HS-5 (cell line): Measurements from ENCODE around the gene KIAA1549.
"Not testable (repeated sequence)": the region's sequence is repeated elsewhere in the genome, so short reads cannot be mapped to it uniquely, and the experiment has no call there.

ENCODE experiments used
- DNase-seq: peaks from one replicate; pipeline ENCODE4 v3.0.0-alpha.2; 2012; ENCODE audit warnings: low read depth

KIAA1549 gene

GRCh38 chr7:138811327-138811726, 169.9 kb downstream of the KIAA1549 start:
- not testable (repeated sequence) for DNase-seq

DNA sequence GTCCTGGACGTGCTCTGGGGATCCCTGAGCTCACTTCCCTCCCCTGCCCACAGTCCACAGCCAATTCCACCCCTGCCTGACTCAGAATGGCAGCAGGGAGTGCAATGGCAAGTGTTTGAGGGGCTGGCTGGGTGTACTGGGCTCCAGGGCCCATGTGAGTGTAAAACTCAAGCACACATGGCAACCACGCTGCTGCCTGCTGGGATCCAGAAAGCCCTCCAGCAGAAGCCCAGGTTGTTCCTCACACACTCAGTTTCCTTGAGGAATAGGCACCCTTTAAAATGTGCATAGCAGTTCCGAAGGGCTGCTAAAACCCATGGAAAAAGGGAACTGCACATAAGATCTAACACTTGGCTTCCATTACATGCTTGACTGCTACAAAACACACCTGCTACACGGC, 171.8 kb downstream of the KIAA1549 start:
- no peak for DNase-seq

GRCh38 chr7:138804618-138805017, 176.6 kb downstream of the KIAA1549 start:
- DNase-seq: no peak

DNA sequence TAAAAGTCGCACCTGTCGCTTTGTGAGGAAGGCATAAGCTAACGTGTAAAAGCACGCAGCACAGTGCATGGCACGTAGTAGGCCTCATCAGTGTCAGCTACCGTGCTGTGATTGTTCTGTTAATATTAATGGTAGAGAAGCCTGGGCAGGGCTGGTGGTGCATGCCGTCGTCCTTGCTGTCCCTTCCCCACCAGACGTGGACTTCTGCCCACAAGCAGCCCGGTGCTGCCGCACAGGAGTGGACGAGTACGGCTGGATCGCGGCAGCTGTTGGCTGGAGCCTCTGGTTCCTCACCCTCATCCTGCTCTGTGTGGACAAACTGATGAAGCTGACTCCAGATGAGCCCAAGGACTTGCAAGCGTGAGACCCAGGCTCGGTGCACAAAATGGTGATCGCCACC, 178.5 kb downstream of the KIAA1549 start:
- DNase-seq: no peak

- no peak for DNase-seq
Observed at GRCh38 chr7:138801256-138801655, 179.9 kb downstream of the KIAA1549 start.

- no peak for DNase-seq
Observed at GRCh38 chr7:138799336-138800000, 181.7 kb downstream of the KIAA1549 start.

DNA sequence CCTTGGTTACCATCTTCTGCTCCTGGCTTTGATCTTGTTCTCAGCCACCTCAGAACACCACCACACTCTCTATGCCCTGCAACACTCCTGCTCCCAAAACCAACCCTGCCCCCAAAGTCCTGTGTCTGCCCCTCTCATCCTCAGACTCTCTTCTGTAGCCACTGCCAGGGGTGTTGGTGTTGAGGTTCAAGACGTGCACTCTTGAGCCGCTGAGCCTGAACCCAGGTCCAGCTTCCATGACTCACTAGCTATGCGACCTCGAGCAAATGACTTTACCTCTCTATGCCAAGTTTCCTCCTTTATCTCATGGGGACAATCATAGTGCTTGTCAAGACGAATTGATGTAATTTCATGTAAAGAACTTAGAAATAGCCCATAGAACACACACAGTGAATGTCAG, 182.4 kb downstream of the KIAA1549 start:
- DNase-seq: no peak

DNA sequence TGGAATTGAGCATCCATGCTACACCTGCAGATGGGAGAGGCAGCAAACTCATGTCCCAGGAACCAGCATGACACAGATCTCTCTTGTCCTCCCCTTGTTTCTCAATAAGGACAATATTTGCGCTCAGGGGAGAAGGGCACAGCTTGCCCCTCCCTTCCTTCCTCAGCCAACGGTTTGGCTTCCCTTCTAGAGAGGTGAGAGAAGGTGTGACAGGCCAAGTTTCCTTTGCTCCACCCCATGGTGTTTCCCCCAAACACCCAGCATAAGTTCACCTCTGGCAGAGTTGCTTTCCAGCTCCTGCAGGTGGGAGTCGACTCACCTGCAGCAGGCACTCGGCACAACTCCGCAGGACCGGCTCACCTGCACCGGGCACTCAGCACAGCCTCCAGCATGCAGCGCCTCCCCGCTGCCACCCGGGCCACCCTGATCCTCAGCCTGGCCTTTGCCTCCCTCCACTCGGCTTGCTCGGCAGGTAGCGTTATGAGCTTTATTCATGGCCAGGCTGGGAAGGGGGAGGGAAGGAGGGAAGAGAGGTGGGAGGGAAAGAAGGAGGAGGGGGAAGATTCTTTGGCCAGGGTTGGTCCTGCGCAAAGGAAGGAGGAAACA, 183.4 kb downstream of the KIAA1549 start, which contains the start of the genes ATP6V0A4 and TMEM213:
TSS of gene ATP6V0A4 (minus strand) at position 482 of the 606 bp plus-strand sequence. CDS start 26,949 bp downstream, outside the sequence.
TSS of gene TMEM213 (plus strand) at position 280 of the 606 bp plus-strand sequence. CDS start at position 391, 111 bp downstream.
- DNase-seq: no peak

GRCh38 chr7:138797046-138797445, 184.1 kb downstream of the KIAA1549 start:
- DNase-seq: not testable (repeated sequence)

- no peak for DNase-seq
Observed at GRCh38 chr7:138796038-138796615, 185.1 kb downstream of the KIAA1549 start.

DNA sequence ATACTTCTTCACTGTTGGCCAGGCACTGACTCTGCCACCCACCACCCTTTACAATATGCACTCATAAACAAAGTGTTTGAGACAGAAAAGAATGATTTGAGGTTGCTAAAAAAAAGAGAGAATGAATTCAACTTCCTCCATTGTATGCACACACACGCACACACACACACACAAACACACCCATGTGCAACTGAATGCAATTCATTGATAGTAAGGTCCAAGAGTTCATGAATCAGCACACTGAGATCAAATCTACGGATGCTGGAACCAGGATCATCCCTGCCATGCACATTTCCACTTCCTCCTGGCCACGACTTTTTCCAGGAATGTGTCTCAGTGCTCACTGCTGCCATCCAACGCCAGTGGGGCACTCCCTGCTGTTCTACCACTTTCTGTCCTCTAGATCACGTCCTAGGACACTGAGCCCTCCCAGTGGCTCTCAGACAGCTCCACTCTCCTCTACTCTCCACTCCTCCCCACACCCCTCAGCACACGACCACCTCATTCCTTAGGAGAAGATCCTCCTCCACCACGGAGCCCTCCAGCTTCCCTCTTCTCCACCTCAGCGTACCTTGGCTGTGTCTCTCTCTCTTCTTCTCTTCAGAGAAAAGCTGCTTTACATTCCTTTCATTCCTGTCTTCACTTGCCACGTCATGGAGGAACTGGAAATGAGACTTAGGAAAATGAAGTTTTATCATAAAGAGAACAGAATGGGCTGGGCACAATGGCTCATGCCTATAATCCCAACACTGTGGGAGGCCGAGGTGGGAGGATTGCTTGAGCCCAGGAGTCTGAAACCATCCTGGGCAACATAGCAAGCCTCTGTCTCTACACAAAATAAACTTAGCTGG, 195.4 kb downstream of the KIAA1549 start:
- DNase-seq: no peak

GRCh38 chr7:138784692-138785091, 196.5 kb downstream of the KIAA1549 start:
- DNase-seq: no peak
